ENCODE data around the gene CNNM1.

GRCh38 chr10:99399664-99400063 is 70.5 kb downstream of the CNNM1 start:
- TF ChIP-seq POLR2AphosphoS5 (IDR thresholded peaks at IDR 0.05; ENCODE audit: low read depth, low read length): no peak
- TF ChIP-seq POU2F2 (IDR thresholded peaks at IDR 0.05; ENCODE audit: low read depth, low read length): no peak
- TF ChIP-seq POLR2A (IDR thresholded peaks at IDR 0.05; ENCODE audit: low read depth, low read length): no peak
